ENCODE measurements around the gene SART1. TPM values are rescaled to one million over a fixed set of nuclear protein-coding genes. Genes with fewer than 3 reads are reported as not detected.

The SART1 gene
- total RNA-seq, 1 donor from 2014 or later, result 26.0 TPM

DNA sequence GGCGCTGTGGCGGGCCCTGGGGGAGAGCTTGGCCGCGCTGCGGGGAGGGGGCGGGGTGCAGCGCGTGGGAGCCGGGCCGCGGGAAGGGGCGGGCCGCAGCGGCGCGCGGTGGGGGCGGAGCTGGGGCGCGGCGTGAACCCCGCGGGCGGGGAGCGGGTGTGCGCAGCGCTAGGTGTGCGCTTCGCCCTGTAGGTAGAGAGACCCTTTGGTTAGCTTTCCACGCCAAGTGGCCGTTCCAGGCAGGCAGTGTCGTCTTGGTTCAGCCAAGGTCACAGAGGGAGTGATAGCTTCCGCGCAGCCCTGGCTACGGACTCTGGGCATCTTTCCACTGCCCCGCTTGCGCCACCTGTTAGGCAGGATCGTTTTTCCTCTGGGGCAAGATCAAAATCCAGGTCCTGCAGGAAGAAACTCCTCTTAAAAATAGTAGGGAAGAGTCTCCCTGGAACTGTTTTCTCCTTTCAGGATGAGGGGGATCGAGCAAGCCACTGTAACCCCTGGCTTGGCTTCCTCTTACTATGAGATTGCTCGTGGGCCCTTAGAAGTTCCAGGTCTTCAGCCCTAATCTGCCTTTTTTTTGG is 41.2 kb downstream of the SART1 start:
- no peaks in the 10 kb centered on the region for H3K27me3 ChIP-seq
- DNase-seq (ENCODE audit: extremely low spot score in 2 of 2), result peak in 1 of 2 donors; percentile 88
- peaks cover 36% of the 10 kb centered on the region for H3K4me1 ChIP-seq
- H3K9me3 ChIP-seq, result no peaks in the 10 kb centered on the region
- peak overlapping the region; percentile 61 to 96 for H3K4me3 ChIP-seq
- peak overlapping the region; percentile 97 for H3K27ac ChIP-seq
- intact Hi-C loops (cut with DNase I), result loop anchor here (5.0 kb wide), 1 partner anchor 115 kb away; the partner anchor contains the start of gene FIBP
- peaks cover 0 to 36% of the 10 kb centered on the region in 2 donors for H3K36me3 ChIP-seq
- TF ChIP-seq, protein P1, sequence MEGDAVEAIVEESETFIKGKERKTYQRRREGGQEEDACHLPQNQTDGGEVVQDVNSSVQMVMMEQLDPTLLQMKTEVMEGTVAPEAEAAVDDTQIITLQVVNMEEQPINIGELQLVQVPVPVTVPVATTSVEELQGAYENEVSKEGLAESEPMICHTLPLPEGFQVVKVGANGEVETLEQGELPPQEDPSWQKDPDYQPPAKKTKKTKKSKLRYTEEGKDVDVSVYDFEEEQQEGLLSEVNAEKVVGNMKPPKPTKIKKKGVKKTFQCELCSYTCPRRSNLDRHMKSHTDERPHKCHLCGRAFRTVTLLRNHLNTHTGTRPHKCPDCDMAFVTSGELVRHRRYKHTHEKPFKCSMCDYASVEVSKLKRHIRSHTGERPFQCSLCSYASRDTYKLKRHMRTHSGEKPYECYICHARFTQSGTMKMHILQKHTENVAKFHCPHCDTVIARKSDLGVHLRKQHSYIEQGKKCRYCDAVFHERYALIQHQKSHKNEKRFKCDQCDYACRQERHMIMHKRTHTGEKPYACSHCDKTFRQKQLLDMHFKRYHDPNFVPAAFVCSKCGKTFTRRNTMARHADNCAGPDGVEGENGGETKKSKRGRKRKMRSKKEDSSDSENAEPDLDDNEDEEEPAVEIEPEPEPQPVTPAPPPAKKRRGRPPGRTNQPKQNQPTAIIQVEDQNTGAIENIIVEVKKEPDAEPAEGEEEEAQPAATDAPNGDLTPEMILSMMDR (IDR thresholded peaks at IDR 0.05), result peak in 1 of 3 experiments; percentile 18
- no peak for TF ChIP-seq POLR2A (IDR thresholded peaks at IDR 0.05)
- TF ChIP-seq POLR2AphosphoS5 (IDR thresholded peaks at IDR 0.05; ENCODE audit: insufficient read depth in 1 of 2, low read depth in 1 of 2), result no peak

DNA sequence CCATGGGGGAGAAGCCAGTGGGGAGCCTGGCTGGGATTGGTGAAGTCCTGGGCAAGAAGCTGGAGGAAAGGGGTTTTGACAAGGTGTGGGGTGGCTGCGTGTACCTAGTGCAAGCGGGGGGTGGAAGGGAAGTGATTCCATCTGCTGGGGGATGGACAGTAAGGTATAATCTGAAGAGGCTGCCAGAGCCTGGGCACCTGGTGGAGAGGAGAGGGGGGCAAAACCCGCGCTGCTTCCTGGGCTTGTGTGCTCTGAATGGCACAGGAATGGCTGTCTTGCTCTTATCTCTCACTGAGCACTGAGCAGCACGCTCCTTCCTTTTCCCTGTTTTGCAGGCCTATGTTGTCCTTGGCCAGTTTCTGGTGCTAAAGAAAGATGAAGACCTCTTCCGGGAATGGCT is 41.8 kb downstream of the SART1 start:
- H3K9me3 ChIP-seq, result no peaks in the 10 kb centered on the region
- intact Hi-C loops (cut with DNase I), result loop anchor here (5.0 kb wide), 1 partner anchor 116 kb away; the partner anchor contains the start of gene FIBP
- no peak for DNase-seq (ENCODE audit: extremely low spot score in 2 of 2)
- TF ChIP-seq POLR2A (IDR thresholded peaks at IDR 0.05) (no peak), POLR2AphosphoS5 (IDR thresholded peaks at IDR 0.05; ENCODE audit: insufficient read depth in 1 of 2, low read depth in 1 of 2) (no peak)
- TF ChIP-seq, protein P1 (IDR thresholded peaks at IDR 0.05), result no peak
- H3K36me3 ChIP-seq, result peaks cover 0 to 30% of the 10 kb centered on the region in 2 donors
- peak overlapping the region; percentile 97 for H3K27ac ChIP-seq
- H3K4me3 ChIP-seq, result peak overlapping the region; percentile 61 to 96
- peaks cover 36% of the 10 kb centered on the region for H3K4me1 ChIP-seq
- no peaks in the 10 kb centered on the region for H3K27me3 ChIP-seq

DNA sequence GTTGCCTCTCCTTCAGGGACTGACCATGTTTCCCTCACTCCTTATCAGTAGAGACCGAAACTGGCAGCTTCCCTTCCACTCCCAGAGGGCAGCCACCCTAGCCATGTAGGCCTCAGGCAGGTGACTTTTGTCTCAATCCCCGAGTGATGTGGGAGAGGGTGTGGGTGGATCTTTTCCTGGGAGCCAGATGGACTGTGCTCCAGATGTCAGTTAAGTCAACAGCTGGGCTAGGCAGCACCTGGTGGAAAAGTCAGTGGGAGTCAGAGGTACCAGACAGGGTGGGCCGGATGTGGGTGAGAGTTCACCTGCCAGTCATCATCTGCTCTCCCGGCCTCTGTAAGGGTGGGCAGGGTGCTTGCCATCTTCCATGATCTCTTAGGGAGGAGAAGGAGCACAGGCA is 42.7 kb downstream of the SART1 start:
- H3K4me3 ChIP-seq, result no peak overlapping the region
- peaks cover 0 to 21% of the 10 kb centered on the region in 2 donors for H3K36me3 ChIP-seq
- TF ChIP-seq POLR2AphosphoS5 (IDR thresholded peaks at IDR 0.05; ENCODE audit: insufficient read depth in 1 of 2, low read depth in 1 of 2), result no peak
- H3K4me1 ChIP-seq, result peaks cover 34% of the 10 kb centered on the region
- intact Hi-C loops (cut with DNase I), result loop anchor here (5.0 kb wide), 1 partner anchor 117 kb away; the partner anchor contains the start of gene FIBP
- H3K27me3 ChIP-seq, result no peaks in the 10 kb centered on the region
- peak in 1 of 2 donors; percentile 72 for DNase-seq (ENCODE audit: extremely low spot score in 2 of 2)
- H3K9me3 ChIP-seq, result no peaks in the 10 kb centered on the region
- no peak overlapping the region for H3K27ac ChIP-seq

DNA sequence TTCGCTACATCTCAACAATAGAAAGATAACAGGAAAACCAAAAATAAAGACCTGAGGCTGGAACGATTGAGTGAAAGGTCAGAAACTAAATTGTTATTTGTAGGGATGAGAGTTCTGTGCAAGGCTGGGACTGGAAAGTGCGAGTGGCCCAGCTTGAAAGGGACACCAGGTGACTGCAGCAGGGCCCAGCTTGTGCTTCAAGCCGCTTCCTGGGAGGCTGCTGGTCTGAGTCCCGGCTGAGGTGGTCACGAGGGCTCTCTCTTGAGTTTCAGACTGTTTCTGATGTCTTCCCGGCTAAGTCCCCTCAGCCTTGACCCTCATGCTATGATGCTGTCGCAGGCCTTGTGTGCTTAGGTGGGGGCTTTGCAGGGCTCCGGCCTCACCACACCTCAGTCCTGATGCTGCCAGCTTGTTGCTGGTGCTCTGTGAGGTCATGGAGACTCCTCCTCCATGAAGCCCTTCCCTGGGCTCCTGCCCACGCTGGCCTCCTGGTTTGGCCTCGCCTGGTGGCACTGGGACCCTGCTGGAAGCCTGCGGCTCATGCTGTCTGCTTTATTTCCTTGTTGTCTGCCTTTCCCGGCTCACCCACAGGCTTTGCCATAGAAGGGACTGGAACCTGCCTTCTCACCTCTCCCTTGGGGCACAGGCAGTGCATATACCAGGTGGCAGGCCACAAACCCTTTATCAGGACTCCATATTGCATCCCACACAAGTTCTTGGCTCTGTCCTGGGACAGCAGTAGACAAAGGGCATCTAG is 44.8 kb downstream of the SART1 start:
- TF ChIP-seq POLR2AphosphoS5 (IDR thresholded peaks at IDR 0.05; ENCODE audit: insufficient read depth in 1 of 2, low read depth in 1 of 2), result no peak
- no peak for TF ChIP-seq POLR2A (IDR thresholded peaks at IDR 0.05)
- TF ChIP-seq, protein P1 (IDR thresholded peaks at IDR 0.05), result no peak
- Histone ChIP-seq H3K4me3 (no peak overlapping the region), H3K4me1 (peaks cover 13% of the 10 kb centered on the region), H3K27me3 (no peaks in the 10 kb centered on the region), H3K9me3 (no peaks in the 10 kb centered on the region), H3K36me3 (peaks cover 0 to 11% of the 10 kb centered on the region in 2 donors), H3K27ac (no peak overlapping the region)
- no peak for DNase-seq (ENCODE audit: extremely low spot score in 2 of 2)
- intact Hi-C loops (cut with DNase I), result no loop called here

DNA sequence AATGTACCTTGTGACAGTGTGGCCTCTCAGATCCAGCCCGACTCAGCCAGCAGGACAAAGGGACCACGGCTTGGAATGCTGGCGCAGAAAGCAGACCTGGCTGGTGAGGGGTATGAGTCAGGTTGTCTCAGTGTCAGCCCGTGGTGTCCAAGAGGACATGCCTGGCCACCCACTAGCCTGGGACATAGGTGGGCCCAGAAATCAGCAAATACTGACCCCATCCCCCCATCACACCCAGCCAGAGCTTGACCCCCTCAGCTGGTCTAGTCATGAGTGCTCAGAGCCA is 45.3 kb downstream of the SART1 start:
- Histone ChIP-seq H3K4me3 (no peak overlapping the region), H3K27me3 (no peaks in the 10 kb centered on the region), H3K4me1 (peaks cover 16% of the 10 kb centered on the region), H3K9me3 (no peaks in the 10 kb centered on the region), H3K36me3 (peaks cover 0 to 11% of the 10 kb centered on the region in 2 donors), H3K27ac (no peak overlapping the region)
- no peak for DNase-seq (ENCODE audit: extremely low spot score in 2 of 2)
- intact Hi-C loops (cut with DNase I), result no loop called here
- TF ChIP-seq, protein P1 (IDR thresholded peaks at IDR 0.05), result no peak
- TF ChIP-seq POLR2A (IDR thresholded peaks at IDR 0.05), result no peak
- TF ChIP-seq POLR2AphosphoS5 (IDR thresholded peaks at IDR 0.05; ENCODE audit: insufficient read depth in 1 of 2, low read depth in 1 of 2), result no peak
